ENCODE measurements around the gene TMEM158.
A peak's percentile ranks its signal among the peaks of the same experiment; 100 is the strongest.

TMEM158 gene

GRCh38 chr3:45234250-45234649 is 8.2 kb upstream of the TMEM158 start:
- DNase-seq = no peak

GRCh38 chr3:45232521-45232920 is 6.4 kb upstream of the TMEM158 start:
- no peak for DNase-seq

DNA sequence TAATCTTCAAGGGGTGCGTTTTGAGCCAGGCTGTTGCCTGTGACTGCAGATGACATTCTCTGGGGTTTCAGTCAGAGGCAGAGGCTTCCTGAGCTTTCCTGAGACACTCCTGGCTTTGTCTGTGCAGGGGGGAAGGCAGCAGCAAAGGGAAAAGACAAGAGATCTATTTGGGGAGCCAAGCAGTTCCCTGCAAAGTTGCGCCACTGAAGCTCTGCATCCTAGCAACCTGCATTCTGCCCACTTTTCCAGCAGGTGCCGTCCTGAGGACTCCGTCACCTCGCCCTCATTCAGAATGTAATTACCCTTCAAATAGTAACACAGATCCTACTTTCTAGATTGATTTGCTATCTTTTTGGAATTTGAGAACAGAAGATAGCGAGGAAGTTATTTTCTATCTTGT is 1.9 kb upstream of the TMEM158 start:
- DNase-seq = peak in 3 of 58 donors; percentile 16 to 19 (median 17)

DNA sequence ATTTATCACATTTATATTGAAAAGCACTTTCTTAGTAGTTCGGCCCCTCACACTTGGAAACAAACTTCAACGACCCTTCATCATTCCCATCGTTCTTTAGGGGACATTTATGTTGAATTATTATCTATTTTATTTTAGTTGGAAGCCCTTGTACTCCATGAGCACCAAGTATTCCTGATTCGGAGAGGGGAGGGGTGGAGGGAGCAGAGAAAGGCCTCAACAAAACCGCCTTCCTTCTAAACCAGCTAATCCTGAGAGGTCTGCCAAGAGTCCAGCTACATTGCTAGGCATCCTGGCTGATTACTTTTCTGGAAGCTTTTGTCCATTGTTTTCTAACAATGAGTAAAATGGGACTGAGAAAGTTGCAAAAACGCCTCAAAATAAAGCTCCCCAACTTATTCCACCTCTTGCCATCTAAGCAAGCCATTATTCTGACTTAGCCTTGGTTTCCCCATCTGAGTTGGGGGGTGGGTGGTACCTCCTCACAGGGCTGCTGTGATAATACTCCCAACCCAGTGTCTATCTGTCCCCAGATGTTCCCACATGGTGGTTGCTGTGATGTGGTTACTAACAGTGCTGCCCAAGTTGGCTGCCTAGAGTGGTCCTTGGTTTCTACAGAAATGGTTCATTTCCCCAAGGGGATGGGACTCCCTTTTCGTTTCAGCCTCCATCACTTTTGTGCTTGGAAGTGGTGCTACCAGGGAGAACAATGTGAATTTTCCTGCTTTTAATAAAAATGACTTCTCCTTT is 1.2 kb upstream of the TMEM158 start:
- DNase-seq = peak in 1 of 58 donors; percentile 6

- peak in 6 of 58 donors; percentile 4 to 30 (median 14) for DNase-seq
Observed at GRCh38 chr3:45225465-45226205, 452 bp downstream of the TMEM158 start.

DNA sequence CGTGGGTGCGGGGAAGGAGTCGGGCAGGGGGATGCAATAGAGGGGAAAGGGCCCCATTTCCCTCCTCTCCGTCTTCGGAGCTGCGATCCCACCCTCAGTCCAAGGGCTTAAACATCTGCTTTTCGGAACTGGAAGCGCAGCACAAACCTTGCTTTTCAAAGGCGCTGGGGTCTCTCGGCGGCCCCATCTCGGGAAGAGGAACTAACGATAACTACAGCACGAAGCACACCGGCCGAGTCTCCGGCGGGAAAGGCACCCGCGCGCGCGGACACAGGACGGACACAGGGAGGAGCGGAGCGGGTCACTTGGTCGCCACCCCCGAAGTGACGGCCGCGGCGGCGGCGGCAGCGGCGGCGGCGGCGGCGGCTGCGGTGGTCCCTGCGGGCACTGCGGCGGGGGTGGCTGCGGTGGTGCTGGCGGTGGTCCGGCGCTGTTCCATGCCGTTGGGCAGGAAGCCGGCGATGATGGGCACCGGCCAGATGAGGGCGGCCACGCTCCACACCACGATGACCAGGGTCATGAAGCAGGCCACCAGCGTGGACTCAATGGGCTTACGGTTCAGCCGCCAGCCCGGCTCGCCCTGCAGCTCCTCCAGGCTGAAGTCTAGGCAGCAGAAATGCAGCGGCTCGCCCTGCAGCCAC is 1.1 kb downstream of the TMEM158 start:
- DNase-seq = peak in 56 of 58 donors; percentile 9 to 79 (median 58)

DNA sequence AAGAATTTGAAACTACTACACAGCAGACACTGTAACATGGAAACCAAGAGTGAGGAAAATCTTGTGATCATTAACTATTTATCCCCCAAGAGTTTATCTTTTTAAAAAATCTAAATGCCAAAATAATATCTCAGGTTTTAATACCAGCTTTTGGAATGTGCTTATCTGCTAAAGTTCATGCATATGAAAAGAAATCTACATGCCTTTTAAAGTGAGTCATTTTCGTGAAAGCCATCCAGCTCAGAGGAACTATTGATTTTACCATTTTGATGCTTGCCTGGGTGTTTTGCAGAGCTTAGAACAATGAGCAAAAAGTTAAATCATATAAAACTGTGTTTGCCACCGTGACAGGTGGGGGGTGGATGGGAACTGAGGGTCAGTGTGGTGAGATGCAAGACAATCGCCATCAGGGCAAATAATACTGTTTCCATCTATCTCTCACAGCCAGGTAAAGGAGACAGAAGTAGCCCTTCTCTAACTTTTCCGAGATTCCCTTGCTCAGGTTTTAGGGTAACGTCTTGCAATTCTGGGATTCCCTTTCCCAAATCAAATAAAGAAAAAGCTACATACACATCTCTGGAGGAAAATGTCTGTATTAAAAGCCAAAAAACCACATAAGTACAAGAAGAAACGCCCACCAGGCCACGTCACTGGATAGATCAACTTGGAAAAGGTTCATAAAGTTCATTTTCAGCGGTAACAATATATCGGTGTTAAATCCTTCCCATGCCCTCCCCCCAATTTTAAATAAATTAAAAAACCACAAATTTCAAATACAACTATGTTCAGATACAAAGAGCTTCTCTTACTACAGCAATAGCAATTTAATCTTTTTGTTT is 2.0 kb downstream of the TMEM158 start:
- no peak for DNase-seq

DNA sequence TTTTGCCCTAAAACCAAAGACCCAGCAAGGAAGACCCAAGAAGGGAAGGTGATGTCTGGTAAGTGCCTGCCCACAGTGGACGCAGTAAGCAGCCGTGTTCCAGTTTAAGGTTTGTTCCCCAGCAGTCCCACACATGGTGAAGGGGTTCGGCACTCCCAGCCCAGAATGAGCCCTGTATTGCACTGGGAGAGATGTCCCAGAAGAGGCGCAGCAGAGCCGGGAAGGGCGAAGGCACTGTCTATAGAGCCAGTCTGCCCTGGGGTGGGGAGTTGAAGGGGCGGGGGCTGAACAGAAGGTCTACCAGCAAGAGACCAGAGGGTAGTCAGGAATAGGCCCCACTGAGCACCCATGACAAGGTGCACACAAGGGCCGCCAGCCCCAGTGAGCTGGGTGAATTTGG is 6.4 kb downstream of the TMEM158 start:
- DNase-seq = no peak

- DNase-seq = no peak
Observed at GRCh38 chr3:45218578-45219390, 7.3 kb downstream of the TMEM158 start.

DNA sequence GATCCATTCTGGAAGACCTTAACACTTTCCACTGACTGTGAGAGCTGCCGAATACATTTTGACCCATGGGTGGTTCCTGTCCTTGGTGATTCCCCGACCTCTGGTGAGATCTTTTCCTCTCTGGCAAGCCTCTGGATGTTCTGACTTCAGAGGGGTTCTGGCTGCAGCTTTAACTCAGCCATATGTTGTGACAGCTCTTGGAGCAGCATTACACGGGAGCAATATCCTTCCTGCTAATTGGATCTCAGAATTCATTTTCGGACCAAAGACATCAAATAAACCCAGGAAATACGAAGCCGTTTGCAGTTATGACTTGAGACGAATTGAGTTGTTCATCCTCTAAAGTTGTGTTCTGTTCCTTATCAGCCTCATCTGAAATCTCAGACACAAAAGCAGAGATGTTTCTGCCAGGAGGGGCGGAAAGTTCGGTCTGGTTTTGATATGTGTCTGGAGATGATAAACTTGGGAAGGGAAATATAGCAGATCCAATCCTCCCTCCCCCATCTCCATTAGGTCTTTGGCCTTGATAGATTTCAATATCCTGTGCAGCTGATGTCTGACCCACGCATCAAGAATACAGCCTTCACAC is 10.0 kb downstream of the TMEM158 start:
- no peak for DNase-seq

DNA sequence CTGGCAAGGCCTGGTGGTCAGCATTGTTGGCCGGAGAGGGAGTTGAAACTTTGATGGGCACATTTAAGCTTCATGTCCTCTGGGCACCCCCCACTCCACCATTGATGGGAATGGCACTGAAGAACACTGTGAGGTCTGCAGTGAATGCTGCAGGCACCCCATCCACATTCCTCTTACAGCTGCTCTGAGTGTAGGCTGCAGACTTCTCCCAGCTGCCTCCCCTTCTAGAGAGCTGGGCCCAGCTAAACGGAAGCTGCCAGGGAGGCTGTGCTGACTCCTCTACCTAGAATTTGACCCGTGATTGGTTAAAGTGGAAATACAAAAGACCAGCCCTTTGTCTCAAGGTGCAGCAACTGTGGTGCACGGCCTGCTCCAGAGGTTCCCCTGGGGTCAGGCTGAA is 10.6 kb downstream of the TMEM158 start:
- DNase-seq = no peak

DNA sequence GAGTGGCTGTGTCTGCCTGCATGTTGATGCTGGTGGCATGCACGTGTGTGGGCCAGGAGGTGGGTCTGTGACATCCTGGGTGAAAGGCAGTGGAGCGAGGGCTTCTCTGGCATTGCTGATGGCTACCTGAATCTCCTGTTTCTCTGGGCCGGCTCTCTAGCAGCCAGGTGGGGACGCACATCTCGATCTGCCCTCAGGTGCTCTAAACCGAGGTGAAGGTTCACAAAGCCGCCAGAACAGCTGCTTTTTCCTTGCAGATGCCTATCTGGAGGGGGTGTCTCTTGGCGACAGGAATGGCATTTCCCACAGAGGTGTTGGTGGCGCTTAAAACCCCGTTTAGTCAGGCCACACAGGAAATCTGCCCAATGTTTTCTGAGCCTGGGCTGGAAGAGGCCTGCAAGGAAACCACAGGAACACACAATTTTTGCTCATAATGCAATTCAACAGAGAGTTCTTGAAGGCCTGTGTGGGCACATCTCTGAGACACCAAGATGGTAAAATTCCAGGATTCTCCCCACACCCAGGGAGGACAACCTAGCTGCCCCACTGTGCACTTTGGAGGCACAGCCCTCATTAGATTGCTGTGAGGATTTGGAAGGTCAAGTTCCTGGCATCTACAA is 11.9 kb downstream of the TMEM158 start:
- no peak for DNase-seq

DNA sequence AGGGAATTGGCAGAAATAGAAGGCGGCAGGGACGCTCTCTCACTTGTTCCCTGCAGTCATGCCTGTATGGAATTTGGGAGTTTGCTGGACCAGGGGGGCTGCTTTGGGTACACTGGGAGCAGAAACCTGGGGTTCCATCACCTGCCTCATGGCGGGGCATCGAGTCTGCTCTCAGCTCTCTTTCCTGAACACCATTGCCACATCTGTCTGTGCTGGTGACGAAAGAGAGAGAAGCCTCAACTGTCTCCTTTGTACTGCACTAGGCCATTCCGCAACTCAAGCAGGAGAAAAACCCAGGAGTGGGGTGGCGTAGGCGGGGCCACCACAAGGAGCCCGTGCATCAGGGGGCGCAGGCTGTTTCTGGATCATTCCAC is 14.0 kb downstream of the TMEM158 start:
- DNase-seq = no peak

DNA sequence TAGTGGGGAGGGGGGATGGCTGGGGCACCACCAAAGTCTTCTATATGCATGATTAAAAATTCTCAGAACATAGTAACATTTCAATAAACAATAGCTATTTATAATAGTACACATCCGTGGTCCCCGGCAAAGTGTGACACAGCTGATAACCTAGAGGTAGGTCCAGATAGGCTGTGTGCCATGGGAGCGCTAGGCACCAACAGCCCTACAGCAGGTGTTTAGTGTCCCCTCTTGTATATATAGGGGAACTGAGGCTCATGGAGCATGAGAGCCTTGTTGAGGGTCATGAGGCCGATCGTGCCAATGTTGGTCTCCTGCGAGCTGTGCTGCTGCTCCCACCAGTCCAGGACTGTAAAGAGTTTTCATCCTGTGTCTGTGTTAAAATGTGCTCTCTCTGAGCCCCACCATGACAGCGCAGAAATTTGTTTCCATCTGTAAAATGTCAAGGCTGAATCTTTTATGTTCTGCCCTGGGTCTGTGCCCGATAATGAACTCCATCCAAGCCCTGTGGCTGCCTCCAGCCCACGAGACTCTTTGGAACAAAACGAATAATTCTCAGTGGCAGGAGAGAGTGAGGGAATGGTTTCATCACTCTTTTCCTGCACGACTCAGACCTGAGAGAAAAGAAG is 14.5 kb downstream of the TMEM158 start:
- DNase-seq = no peak

DNA sequence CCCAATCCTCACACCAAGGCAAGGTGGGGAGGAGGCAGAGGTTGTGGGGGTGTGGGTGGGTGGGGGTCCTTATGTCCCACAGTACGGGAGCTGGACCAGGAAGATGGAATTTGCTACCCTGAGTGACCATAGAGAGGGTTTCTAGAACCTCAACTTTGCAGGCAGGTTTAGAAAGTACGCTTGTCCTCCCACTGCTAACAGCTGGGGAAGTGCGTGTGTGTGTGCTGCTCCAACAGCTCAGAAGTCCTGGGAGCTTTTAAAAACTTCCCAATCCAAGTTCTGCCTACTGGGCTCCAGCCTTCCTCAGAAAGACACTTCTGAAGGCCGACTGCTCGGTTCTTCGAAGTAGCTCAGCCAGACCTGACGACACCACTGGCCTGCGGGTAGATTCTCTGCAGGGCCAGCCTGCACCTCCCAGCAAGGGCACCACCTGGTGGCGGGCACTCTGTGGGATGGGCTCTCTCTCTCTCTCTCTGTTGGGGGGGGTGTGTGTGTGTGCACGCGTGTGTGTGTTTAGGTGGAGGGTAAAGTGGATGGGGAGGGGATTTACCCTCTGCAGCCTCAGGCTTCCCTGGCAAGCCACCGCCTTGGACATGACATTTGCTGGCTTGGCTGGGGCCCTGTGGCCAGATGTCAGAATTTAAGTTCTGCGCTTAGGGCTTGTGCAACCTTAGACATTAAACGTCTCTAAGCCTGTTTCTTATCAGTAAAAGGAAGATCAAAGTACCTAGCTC is 15.6 kb downstream of the TMEM158 start:
- peak in 39 of 58 donors; percentile 2 to 51 (median 26) for DNase-seq

GRCh38 chr3:45209526-45209925 is 16.6 kb downstream of the TMEM158 start:
- DNase-seq = no peak

DNA sequence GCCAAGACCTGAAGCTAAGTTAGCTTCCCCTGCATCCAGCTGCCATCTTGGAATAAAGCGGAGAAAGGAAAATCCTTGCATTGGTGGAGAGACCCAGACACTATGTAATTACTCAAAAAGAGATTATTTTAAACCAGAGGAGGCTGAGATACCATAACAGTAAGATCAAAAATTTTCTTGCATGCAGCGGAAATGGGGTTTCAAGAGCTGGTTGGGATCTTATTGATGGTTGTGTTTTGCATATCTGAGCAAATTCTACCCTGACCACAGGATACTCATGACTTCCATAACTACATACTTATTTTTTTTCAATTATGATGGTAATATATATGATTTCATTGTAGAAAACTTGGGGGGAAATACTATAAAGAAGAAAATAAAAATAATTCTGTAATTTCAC is 17.5 kb downstream of the TMEM158 start:
- no peak for DNase-seq

- DNase-seq = no peak
Observed at GRCh38 chr3:45207446-45207845, 18.6 kb downstream of the TMEM158 start.
